ENCODE measurements around the gene GREB1. TPM values are rescaled to one million over a fixed set of nuclear protein-coding genes. Genes with fewer than 3 reads are reported as not detected.

Gene GREB1
- total RNA-seq, 4 donors from 2014 or later = 3.4 to 8.4 (median 4.7) TPM

- no peak for TF ChIP-seq CTCF (IDR thresholded peaks at IDR 0.05; ENCODE audit: low read depth)
These were observed 129.6 kb downstream of the GREB1 start for GRCh38 chr2:11663427-11663826.

GRCh38 chr2:11665028-11665427 lies 131.2 kb downstream of the GREB1 start:
- no peak for TF ChIP-seq CTCF (IDR thresholded peaks at IDR 0.05; ENCODE audit: low read depth)

- TF ChIP-seq CTCF (IDR thresholded peaks at IDR 0.05; ENCODE audit: low read depth) = no peak
These were observed 131.9 kb downstream of the GREB1 start for GRCh38 chr2:11665510-11666362.

DNA sequence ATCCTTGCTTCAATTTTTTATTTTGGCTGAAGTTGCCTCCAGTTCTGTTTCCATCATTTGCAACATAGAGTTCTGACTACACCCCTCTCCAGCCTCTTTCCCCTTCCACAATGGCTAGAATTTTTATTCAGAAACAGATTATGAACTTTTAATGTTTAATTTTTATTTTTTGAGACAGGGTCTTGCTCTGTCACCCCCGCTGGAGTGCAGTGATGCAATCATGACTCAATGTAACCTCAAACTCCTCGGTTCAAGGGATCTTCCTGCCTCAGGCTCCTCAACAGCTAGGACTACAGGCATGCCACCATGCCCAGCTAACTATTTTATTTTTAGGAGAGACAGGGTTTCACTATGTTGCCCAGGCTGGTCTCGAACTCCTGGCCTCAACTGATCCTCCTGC lies 133.3 kb downstream of the GREB1 start:
- no peak for TF ChIP-seq CTCF (IDR thresholded peaks at IDR 0.05; ENCODE audit: low read depth)

- TF ChIP-seq CTCF (IDR thresholded peaks at IDR 0.05; ENCODE audit: low read depth) = no peak
These were observed 134.2 kb downstream of the GREB1 start for GRCh38 chr2:11667866-11668637.

DNA sequence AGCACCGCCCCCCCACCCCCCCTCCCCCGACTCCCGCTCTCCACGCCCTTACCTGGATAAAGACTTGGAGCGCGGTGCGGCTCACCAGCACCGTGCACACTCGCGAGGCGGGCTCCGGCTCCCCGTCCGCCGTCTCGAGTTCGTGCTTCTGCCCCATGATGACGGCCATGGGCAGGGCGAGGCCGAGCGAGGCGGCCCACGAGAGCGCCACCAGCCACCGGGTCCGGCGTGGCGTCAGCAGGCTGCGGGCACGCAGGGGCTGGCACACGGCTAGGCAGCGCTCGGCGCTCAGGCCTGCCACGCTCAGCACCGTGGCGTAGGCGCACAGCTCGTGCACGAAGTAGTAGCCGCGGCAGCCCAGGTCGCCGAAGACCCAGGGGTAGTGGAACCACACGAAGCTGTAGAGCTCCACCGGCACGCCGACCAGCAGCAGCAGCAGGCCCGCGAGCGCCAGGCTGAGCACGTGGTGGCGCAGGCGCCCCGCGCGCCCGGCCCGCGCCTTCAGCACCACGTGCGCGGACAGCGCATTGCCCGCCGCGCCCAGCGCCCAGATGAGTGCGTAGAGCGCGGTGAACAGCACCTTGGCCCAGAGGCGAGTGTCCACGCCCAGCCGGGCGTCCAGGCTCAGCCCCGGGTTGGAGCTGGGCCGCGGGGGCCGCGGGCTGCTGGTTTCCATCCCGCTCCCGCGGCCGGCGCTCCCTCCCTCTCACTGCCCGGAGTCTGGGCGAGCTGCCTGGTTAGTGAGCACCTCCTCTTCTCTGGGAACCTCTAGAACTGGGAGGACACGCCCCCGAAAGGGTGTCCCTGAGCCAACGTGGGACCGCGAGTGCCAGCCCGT lies 135.8 kb downstream of the GREB1 start, which contains the start of gene NTSR2:
Gene NTSR2 (minus strand): TSS at position 742 of the 838 bp plus-strand sequence. CDS start 66 bp downstream, at position 676.
- TF ChIP-seq CTCF (IDR thresholded peaks at IDR 0.05; ENCODE audit: low read depth) = no peak
